ENCODE results near the gene MOCS3.

MOCS3 gene, protein sequence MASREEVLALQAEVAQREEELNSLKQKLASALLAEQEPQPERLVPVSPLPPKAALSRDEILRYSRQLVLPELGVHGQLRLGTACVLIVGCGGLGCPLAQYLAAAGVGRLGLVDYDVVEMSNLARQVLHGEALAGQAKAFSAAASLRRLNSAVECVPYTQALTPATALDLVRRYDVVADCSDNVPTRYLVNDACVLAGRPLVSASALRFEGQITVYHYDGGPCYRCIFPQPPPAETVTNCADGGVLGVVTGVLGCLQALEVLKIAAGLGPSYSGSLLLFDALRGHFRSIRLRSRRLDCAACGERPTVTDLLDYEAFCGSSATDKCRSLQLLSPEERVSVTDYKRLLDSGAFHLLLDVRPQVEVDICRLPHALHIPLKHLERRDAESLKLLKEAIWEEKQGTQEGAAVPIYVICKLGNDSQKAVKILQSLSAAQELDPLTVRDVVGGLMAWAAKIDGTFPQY

DNA sequence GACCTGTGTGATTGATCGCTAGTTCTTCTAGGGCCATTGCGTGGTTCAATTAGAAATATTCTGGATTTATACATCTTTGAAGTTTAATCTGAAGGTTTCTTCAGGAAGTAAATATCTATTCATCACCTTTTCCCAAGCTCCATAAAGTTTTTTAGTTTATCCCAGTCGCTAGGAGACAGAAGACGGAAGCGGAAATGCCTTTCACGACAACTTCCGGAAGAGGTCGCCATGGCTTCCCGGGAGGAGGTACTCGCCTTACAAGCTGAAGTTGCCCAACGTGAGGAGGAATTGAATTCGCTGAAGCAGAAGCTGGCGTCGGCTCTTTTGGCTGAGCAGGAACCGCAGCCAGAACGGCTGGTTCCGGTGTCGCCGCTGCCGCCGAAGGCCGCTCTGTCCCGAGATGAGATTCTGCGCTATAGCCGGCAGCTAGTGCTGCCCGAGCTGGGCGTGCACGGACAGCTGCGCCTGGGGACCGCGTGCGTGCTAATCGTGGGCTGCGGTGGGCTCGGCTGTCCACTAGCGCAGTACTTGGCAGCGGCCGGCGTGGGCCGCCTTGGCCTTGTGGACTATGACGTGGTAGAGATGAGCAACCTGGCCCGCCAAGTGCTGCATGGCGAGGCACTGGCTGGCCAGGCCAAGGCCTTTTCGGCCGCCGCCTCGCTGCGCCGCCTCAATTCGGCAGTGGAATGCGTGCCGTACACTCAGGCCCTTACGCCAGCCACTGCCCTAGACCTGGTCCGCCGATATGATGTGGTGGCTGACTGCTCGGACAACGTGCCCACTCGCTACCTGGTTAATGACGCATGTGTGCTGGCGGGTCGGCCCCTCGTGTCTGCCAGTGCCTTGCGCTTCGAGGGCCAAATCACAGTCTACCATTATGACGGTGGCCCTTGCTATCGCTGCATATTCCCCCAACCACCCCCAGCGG, at the start of gene MOCS3:
Gene MOCS3 (plus strand): TSS at position 204 of the 928 bp plus-strand sequence. CDS start 25 bp downstream, at position 229.
- peaks cover 12% of the 10 kb centered on the region for H3K36me3 Mint-ChIP-seq

DNA sequence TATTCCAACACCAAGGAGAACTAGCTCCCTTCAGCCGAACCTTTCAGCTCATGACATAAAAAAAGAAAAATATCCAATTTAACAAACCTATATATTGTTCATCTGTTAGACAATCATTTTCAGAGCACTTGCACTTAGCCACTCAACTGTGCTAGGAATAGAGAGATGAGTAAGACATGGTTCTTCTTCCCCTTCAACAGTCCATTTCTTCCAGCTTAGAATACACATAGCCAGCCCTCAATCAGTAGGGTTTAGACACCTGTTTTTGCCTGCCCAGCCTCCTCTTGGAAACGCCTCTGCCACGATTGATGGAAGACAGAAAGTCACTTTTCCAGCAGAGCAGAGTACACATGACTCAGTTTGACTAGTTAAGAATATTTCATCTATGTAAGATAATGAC, 49.2 kb upstream of the MOCS3 start:
- peaks cover 13% of the 10 kb centered on the region for H3K36me3 Mint-ChIP-seq
- peaks cover 69% of the 10 kb centered on the region for H3K4me1 Mint-ChIP-seq
- H3K9me3 Mint-ChIP-seq, result no peaks in the 10 kb centered on the region
- no peak overlapping the region for H3K4me3 Mint-ChIP-seq
- H3K27ac Mint-ChIP-seq, result peak overlapping the region; percentile 15
- no peaks in the 10 kb centered on the region for H3K27me3 Mint-ChIP-seq

More for the DNA sequence above, at the start of gene MOCS3:
- H3K4me1 Mint-ChIP-seq, result peaks cover 75% of the 10 kb centered on the region
- no peaks in the 10 kb centered on the region for H3K27me3 Mint-ChIP-seq
- H3K27ac Mint-ChIP-seq, result peak within 1 kb of the TSS; percentile 100
- H3K4me3 Mint-ChIP-seq, result peak within 1 kb of the TSS; percentile 92
- no peaks in the 10 kb centered on the region for H3K9me3 Mint-ChIP-seq

DNA sequence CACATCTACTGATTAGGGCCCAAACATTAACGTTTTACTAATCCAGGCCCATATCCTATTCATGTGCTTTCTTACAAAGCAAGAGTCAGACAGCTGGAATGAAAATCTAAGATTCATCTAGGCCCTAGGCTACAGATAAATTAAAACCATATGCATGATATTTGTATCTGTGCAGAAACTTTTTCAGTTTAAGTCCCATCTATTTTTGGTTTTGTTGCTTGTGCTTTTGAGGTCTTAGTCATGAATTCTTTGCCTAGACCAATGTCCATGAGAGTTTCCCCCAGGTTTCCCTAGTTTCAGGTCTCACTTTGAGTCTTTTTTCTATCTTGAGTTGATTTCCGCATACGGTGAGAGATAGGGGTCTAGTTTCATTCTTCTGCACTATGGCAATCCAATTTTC, 47.6 kb upstream of the MOCS3 start:
- peaks cover 11% of the 10 kb centered on the region for H3K36me3 Mint-ChIP-seq
- H3K27me3 Mint-ChIP-seq, result no peaks in the 10 kb centered on the region
- peaks cover 67% of the 10 kb centered on the region for H3K4me1 Mint-ChIP-seq
- no peaks in the 10 kb centered on the region for H3K9me3 Mint-ChIP-seq
- peak overlapping the region; percentile 66 for H3K27ac Mint-ChIP-seq
- no peak overlapping the region for H3K4me3 Mint-ChIP-seq

DNA sequence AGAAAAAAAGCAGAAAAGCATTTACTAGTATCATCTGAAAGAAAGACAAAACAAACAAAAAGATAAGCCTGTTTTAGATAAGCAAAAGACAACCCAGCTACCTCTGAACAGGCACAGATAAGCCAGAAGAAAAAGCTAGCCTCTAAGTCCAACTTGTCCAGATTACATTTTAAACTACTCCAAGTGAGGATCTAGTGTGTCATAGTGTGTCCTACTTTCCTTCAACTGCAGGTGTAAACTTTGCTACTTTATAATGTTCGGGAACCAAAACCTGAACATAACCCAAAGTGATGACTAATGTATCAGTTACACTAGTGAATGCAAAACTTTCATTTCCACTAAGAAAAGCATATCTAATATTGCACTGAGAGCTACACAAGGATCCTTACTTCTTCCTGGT, 46.9 kb upstream of the MOCS3 start:
- peaks cover 72% of the 10 kb centered on the region for H3K4me1 Mint-ChIP-seq
- H3K27me3 Mint-ChIP-seq, result no peaks in the 10 kb centered on the region
- no peaks in the 10 kb centered on the region for H3K9me3 Mint-ChIP-seq
- peak overlapping the region; percentile 66 for H3K27ac Mint-ChIP-seq
- H3K36me3 Mint-ChIP-seq, result peaks cover 11% of the 10 kb centered on the region
- peak overlapping the region; percentile 13 for H3K4me3 Mint-ChIP-seq

- Mint-ChIP-seq H3K9me3 (no peaks in the 10 kb centered on the region), H3K36me3 (peaks cover 16% of the 10 kb centered on the region), H3K4me1 (peaks cover 84% of the 10 kb centered on the region), H3K4me3 (peak overlapping the region; percentile 2), H3K27me3 (no peaks in the 10 kb centered on the region), H3K27ac (peak overlapping the region; percentile 15)
These were observed 44.8 kb upstream of the MOCS3 start for GRCh38 chr20:50913690-50914375.

- Mint-ChIP-seq H3K4me3 (no peak overlapping the region), H3K36me3 (peaks cover 12% of the 10 kb centered on the region), H3K9me3 (no peaks in the 10 kb centered on the region), H3K27me3 (no peaks in the 10 kb centered on the region), H3K4me1 (peaks cover 86% of the 10 kb centered on the region), H3K27ac (peak overlapping the region; percentile 32)
These were observed 43.2 kb upstream of the MOCS3 start for GRCh38 chr20:50915424-50915823.

- Mint-ChIP-seq H3K4me3 (peak overlapping the region; percentile 4), H3K27me3 (no peaks in the 10 kb centered on the region), H3K9me3 (no peaks in the 10 kb centered on the region), H3K27ac (no peak overlapping the region), H3K4me1 (peaks cover 89% of the 10 kb centered on the region), H3K36me3 (peaks cover 12% of the 10 kb centered on the region)
These were observed 42.4 kb upstream of the MOCS3 start for GRCh38 chr20:50916257-50916656.

DNA sequence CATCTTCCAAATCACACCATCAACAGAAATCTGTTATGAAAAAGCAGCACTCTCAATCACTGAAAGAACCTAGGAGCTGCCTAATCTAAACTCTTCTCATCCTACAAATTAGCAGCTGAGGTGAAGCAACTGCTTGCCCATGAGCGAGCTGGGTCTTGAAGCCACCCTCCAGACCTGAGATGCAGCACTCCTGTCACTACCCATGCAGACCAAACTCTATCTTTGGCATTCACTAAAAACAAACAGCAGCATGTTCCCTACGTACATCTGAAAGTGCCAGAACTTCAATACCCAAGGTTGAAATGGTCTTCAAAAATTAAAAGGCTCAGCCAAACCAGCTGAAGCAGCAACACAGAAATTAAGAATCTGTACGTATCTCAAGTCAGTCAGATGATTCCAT, 41.7 kb upstream of the MOCS3 start:
- H3K9me3 Mint-ChIP-seq, result no peaks in the 10 kb centered on the region
- H3K27me3 Mint-ChIP-seq, result no peaks in the 10 kb centered on the region
- H3K27ac Mint-ChIP-seq, result peak overlapping the region; percentile 60
- H3K4me1 Mint-ChIP-seq, result peaks cover 89% of the 10 kb centered on the region
- peaks cover 12% of the 10 kb centered on the region for H3K36me3 Mint-ChIP-seq
- H3K4me3 Mint-ChIP-seq, result peak overlapping the region; percentile 38

DNA sequence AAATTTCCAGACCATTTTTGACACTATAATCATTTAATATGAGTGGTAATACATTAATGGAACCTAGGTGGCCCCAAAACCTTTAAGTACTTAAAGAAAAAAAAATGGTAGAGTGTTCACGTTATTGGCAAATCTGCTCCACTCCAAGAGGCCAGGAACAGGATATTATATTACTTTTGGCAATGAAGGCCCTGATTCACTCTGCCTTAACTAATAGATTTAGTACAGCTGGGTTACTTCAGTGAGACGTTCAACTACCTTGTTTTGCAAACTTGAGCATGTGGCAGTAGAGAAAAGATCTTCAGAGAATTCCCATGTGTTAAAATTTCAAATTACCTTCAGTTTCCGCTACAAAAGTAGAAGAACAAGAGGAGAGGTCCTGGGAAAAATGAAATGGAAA, 40.2 kb upstream of the MOCS3 start:
- Mint-ChIP-seq H3K4me1 (peaks cover 93% of the 10 kb centered on the region), H3K27ac (peak overlapping the region; percentile 62), H3K4me3 (peak overlapping the region; percentile 55), H3K27me3 (no peaks in the 10 kb centered on the region), H3K36me3 (peaks cover 10% of the 10 kb centered on the region), H3K9me3 (no peaks in the 10 kb centered on the region)

DNA sequence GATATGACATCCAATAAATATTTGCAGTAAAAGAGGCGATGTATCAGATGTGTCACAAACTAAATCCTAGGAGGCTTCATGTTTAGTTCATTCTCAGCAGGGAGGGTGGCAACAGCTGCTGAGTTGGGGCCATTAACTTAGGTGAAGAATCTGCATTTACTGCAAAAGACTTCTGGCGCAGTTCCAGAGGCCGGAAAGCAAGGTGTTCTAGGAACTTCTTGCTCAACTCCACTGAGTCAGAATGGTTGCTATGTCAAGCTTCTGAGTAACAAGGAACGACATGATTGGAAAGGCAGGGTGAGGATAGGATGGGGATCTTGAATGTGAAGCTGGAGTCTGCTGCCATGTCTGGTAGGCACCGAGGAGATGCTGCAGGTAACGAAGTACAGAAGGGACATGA, 39.1 kb upstream of the MOCS3 start:
- Mint-ChIP-seq H3K4me1 (peaks cover 89% of the 10 kb centered on the region), H3K27me3 (no peaks in the 10 kb centered on the region), H3K9me3 (no peaks in the 10 kb centered on the region), H3K27ac (peak overlapping the region; percentile 72), H3K4me3 (peak overlapping the region; percentile 20), H3K36me3 (peaks cover 8% of the 10 kb centered on the region)

DNA sequence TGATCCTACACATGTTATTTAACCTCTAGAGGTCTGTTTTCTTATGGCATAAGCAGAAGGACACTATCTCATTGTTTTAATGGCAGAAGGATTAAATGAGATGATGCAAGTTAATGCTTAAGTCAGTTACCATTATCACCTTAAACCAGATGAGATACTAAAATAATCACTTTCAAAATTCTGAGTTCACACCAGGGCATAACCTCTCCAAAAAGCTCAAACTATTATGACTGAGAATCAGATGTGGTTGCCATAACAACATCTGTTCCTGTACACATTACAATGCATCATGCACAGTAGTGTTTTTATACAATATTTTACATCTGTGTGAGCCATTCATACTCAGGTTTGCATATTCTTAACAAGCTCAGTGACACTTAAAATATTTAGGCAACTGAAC, 37.6 kb upstream of the MOCS3 start:
- Mint-ChIP-seq H3K9me3 (no peaks in the 10 kb centered on the region), H3K27ac (no peak overlapping the region), H3K27me3 (no peaks in the 10 kb centered on the region), H3K4me1 (peaks cover 90% of the 10 kb centered on the region), H3K36me3 (peaks cover 10% of the 10 kb centered on the region), H3K4me3 (no peak overlapping the region)

- no peaks in the 10 kb centered on the region for H3K9me3 Mint-ChIP-seq
- peaks cover 90% of the 10 kb centered on the region for H3K4me1 Mint-ChIP-seq
- no peak overlapping the region for H3K4me3 Mint-ChIP-seq
- peak overlapping the region; percentile 43 for H3K27ac Mint-ChIP-seq
- H3K27me3 Mint-ChIP-seq, result no peaks in the 10 kb centered on the region
- peaks cover 11% of the 10 kb centered on the region for H3K36me3 Mint-ChIP-seq
These were observed 36.7 kb upstream of the MOCS3 start for GRCh38 chr20:50921803-50922501.

GRCh38 chr20:50924261-50924920, 34.2 kb upstream of the MOCS3 start:
- H3K9me3 Mint-ChIP-seq, result no peaks in the 10 kb centered on the region
- no peak overlapping the region for H3K4me3 Mint-ChIP-seq
- no peaks in the 10 kb centered on the region for H3K27me3 Mint-ChIP-seq
- H3K4me1 Mint-ChIP-seq, result peaks cover 90% of the 10 kb centered on the region
- H3K36me3 Mint-ChIP-seq, result peaks cover 13% of the 10 kb centered on the region
- H3K27ac Mint-ChIP-seq, result no peak overlapping the region

DNA sequence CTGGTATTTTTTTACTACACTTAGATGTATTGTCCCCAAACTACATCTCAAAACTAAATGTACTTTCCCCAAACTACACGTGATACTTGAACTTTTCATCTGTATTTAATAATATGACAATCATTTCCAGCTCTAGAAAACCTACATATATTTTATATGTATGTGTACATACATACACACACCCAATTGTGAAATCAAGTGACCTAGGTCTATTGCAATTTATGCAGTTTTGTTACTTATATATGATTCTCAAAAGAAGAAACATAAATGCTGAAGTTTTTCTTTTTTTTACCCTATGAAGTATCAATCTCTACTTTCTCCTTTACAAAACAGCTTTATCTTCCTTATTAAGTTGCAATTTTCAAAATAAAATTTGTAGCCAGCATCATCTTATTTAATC, 32.1 kb upstream of the MOCS3 start:
- Mint-ChIP-seq H3K4me3 (peak overlapping the region; percentile 11), H3K27me3 (no peaks in the 10 kb centered on the region), H3K36me3 (peaks cover 16% of the 10 kb centered on the region), H3K9me3 (no peaks in the 10 kb centered on the region), H3K4me1 (peaks cover 77% of the 10 kb centered on the region), H3K27ac (no peak overlapping the region)
